Endodermal cell (in vitro differentiated cells): ENCODE measurements around the gene VILL. TPM values are rescaled to one million over a fixed set of nuclear protein-coding genes. Genes with fewer than 3 reads are reported as not detected.

Source experiments
- DNase-seq: peaks from one replicate; pipeline ENCODE4 v3.0.0-alpha.2; 2017
- H3K27ac ChIP-seq: 2 replicates; pipeline ENCODE4 v1.5.1; 2013; ENCODE audit warnings: mild to moderate bottlenecking, low read depth, low read length, moderate library complexity
- H3K27me3 ChIP-seq: 2 replicates; pipeline ENCODE4 v1.6.1; 2013; ENCODE audit warnings: mild to moderate bottlenecking, low read length, moderate library complexity; ENCODE audit not compliant: insufficient read depth, control insufficient read depth, poor library complexity, severe bottlenecking
- H3K36me3 ChIP-seq: 2 replicates; pipeline ENCODE4 v1.7.0; 2013; ENCODE audit warnings: mild to moderate bottlenecking, low read length, moderate library complexity; ENCODE audit not compliant: control insufficient read depth, insufficient read depth
- H3K4me1 ChIP-seq: one replicate; pipeline ENCODE4 v1.7.0; 2013; ENCODE audit warnings: low read length; ENCODE audit not compliant: control insufficient read depth, insufficient read depth
- H3K4me3 ChIP-seq: 2 replicates; pipeline ENCODE4 v1.5.1; 2013; ENCODE audit warnings: mild to moderate bottlenecking, low read length, moderate library complexity
- H3K9ac ChIP-seq: 2 replicates; pipeline ENCODE4 v1.6.1; 2013; ENCODE audit warnings: mild to moderate bottlenecking, low read length, moderate library complexity; ENCODE audit not compliant: poor library complexity, severe bottlenecking; ENCODE audit errors: extremely low read depth
- H3K9me3 ChIP-seq: 2 replicates; pipeline ENCODE4 v1.6.1; 2013; ENCODE audit warnings: mild to moderate bottlenecking, low read length, moderate library complexity; ENCODE audit not compliant: control insufficient read depth
- H3K27ac Mint-ChIP-seq: 2 replicates; pipeline ENCODE4 v1.8.0; 2020; ENCODE audit warnings: mixed read lengths
- H3K27me3 Mint-ChIP-seq: 2 replicates; pipeline ENCODE4 v1.8.0; 2021; ENCODE audit warnings: mild to moderate bottlenecking, mixed read lengths; ENCODE audit not compliant: insufficient read depth
- H3K36me3 Mint-ChIP-seq: 2 replicates; pipeline ENCODE4 v1.8.0; 2020; ENCODE audit warnings: low read depth, mixed read lengths
- H3K4me1 Mint-ChIP-seq: 2 replicates; pipeline ENCODE4 v1.8.0; 2020; ENCODE audit warnings: mixed read lengths
- H3K4me3 Mint-ChIP-seq: 2 replicates; pipeline ENCODE4 v1.8.0; 2020; ENCODE audit warnings: mild to moderate bottlenecking, moderate library complexity, mixed read lengths
- H3K9me3 Mint-ChIP-seq: 2 replicates; pipeline ENCODE4 v1.8.0; 2020; ENCODE audit warnings: mild to moderate bottlenecking, mixed read lengths
- WGBS, 2 experiments: methylation state at CpG; one replicate each; pipeline versions ENCODE4 v1.1.5 to v1.1.7; 2013; ENCODE audit warnings: missing lambda C conversion rate in 2 of 2, mixed read lengths in 1 of 2; ENCODE audit not compliant: insufficient coverage in 1 of 2, insufficient read length in 1 of 2; 5-methylcytosine and 5-hydroxymethylcytosine counted together
- total RNA-seq, 2 donors: library from RNA; stranded (reverse); fragmentation: NEBNext Ultra II Directional in 1 of 2; extraction: Animal tissue kit (Norgen Biotek cat#: 25700) in 1 of 2; gene quantifications; 2 replicates in 1 of 2; 3 replicates in 1 of 2; pipeline ENCODE4 v1.2.1, GENCODE V29; 2021
- TF ChIP-seq, protein P1 (sequence below): fragments of 200-600 bp; sonication (generic); conservative IDR thresholded peaks from 2 replicates; pipeline ENCODE4 v1.5.0; 2021; ENCODE audit warnings: antibody characterized with exemption, mild to moderate bottlenecking

VILL gene
- total RNA-seq, 2 donors from 2014 or later: 16.0 to 21.3 TPM

DNA sequence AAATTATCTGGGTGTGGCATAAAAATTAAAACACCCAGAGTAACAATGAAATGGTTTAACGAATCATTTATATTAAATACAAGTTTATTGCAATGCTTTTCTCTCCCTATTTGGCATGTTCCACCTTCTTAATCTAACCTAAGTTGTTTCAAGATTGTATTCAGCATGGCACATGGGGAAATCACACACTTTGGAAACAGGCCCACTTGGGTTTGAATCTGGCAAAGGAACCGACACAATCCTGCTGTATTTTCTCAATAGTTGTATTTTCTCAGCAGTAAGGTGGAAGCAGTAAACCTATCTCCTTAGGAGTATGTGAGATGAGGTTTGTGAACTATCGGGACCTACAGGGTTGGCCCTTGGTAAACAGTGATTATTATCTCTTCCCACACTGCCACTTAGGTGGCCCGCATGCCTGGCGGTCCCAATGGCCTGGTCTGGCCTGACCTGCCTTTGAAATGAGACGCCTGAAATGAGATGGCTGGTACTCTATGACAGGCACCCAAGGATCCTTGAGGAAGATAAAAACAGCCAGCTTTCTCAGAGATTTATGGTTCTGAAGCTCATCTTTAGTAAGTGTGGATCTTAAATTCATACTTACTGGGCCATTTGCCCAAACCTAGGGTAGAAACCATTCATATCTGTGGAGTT lies 45.3 kb upstream of the VILL start:
- Mint-ChIP-seq H3K4me3 (no peak overlapping the region), H3K27ac (no peak overlapping the region), H3K4me1 (peaks cover 26% of the 10 kb centered on the region), H3K9me3 (no peaks in the 10 kb centered on the region), H3K36me3 (peaks cover 7% of the 10 kb centered on the region), H3K27me3 (no peaks in the 10 kb centered on the region)
- no peak overlapping the region for H3K4me3 ChIP-seq
- WGBS, 2 experiments: 91 to 100% methylated on average over 1 to 6 of the region's 6 CpGs
- no peaks in the 10 kb centered on the region for H3K9me3 ChIP-seq
- no peak overlapping the region for H3K9ac ChIP-seq
- no peaks in the 10 kb centered on the region for H3K36me3 ChIP-seq
- peak; percentile 42 for DNase-seq
- no peaks in the 10 kb centered on the region for H3K4me1 ChIP-seq
- no peaks in the 10 kb centered on the region for H3K27me3 ChIP-seq
- H3K27ac ChIP-seq: no peak overlapping the region
- TF ChIP-seq, protein P1, sequence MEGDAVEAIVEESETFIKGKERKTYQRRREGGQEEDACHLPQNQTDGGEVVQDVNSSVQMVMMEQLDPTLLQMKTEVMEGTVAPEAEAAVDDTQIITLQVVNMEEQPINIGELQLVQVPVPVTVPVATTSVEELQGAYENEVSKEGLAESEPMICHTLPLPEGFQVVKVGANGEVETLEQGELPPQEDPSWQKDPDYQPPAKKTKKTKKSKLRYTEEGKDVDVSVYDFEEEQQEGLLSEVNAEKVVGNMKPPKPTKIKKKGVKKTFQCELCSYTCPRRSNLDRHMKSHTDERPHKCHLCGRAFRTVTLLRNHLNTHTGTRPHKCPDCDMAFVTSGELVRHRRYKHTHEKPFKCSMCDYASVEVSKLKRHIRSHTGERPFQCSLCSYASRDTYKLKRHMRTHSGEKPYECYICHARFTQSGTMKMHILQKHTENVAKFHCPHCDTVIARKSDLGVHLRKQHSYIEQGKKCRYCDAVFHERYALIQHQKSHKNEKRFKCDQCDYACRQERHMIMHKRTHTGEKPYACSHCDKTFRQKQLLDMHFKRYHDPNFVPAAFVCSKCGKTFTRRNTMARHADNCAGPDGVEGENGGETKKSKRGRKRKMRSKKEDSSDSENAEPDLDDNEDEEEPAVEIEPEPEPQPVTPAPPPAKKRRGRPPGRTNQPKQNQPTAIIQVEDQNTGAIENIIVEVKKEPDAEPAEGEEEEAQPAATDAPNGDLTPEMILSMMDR: no peak

DNA sequence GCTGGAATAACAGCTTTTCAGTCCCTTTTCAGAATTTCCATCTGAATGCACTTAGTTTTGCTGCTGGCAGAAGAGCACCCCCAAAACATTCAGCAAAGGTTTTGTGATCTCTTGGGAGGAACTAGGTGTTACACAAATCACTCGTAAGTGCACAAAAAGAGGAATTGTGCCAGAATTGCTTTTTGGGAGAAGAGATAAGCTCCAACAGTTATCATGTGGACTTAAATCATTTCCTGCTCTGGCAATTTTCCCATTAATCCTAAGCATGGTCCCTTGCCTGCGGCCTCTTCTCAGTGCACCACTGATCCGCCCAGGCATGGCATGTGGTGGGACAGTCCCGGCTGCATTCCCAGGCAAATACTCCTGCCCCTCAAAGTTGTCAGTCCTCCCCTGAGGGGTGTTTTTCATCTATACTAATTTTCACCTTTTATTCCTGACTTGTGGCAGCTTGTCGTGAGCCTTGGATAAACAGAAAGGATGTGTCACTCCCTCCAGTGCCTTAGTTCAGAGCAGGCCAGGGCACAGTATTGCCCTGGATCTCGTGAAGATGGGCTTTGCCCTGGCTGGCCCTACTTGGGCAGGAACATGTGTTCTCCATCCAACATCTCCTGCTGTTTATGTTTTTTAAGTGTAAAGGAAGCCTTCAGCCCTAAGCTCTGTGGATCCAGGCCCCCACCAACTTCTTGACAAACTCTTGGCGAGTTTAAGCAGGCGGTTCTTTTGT lies 44.6 kb upstream of the VILL start:
- WGBS, 2 experiments: 85 to 90% methylated on average over 6 to 8 of the region's 8 CpGs
- Histone ChIP-seq H3K9me3 (no peaks in the 10 kb centered on the region), H3K27me3 (no peaks in the 10 kb centered on the region), H3K4me1 (no peaks in the 10 kb centered on the region), H3K9ac (no peak overlapping the region), H3K4me3 (no peak overlapping the region), H3K27ac (peak overlapping the region; percentile 75), H3K36me3 (no peaks in the 10 kb centered on the region)
- Mint-ChIP-seq H3K4me3 (no peak overlapping the region), H3K4me1 (peaks cover 26% of the 10 kb centered on the region), H3K27ac (no peak overlapping the region), H3K27me3 (no peaks in the 10 kb centered on the region), H3K36me3 (peaks cover 13% of the 10 kb centered on the region), H3K9me3 (no peaks in the 10 kb centered on the region)
- TF ChIP-seq, protein P1: no peak
- peak; percentile 48 for DNase-seq

DNA sequence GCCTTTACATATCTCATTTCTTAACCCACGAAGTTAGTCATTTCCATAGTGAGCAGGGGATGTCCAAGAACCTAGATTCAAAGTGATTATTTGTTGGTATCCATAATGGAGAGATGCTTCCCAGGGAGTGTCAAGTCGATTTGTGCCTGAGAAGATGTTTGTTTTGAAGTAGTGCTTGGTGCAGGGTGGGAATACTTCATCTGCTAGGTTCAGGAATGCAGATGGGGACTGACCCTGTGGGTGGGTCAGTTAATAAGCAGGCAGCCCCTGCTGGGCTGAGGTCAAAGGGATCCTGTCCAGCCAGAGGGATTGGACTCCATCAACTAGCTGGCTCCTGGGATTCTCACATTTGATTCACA lies 44.1 kb upstream of the VILL start:
- Mint-ChIP-seq H3K27ac (no peak overlapping the region), H3K4me1 (peaks cover 24% of the 10 kb centered on the region), H3K9me3 (no peaks in the 10 kb centered on the region), H3K4me3 (no peak overlapping the region), H3K27me3 (no peaks in the 10 kb centered on the region), H3K36me3 (peaks cover 13% of the 10 kb centered on the region)
- H3K27ac ChIP-seq: peak overlapping the region; percentile 75
- 71 to 83% methylated on average over 1 to 2 of the region's 2 CpGs for WGBS, 2 experiments
- no peaks in the 10 kb centered on the region for H3K27me3 ChIP-seq
- H3K4me1 ChIP-seq: no peaks in the 10 kb centered on the region
- peak; percentile 39 for DNase-seq
- TF ChIP-seq, protein P1: no peak
- H3K9ac ChIP-seq: no peak overlapping the region
- no peak overlapping the region for H3K4me3 ChIP-seq
- no peaks in the 10 kb centered on the region for H3K9me3 ChIP-seq
- H3K36me3 ChIP-seq: no peaks in the 10 kb centered on the region
